Measurements from ENCODE around the gene QPCT.

Gene QPCT

DNA sequence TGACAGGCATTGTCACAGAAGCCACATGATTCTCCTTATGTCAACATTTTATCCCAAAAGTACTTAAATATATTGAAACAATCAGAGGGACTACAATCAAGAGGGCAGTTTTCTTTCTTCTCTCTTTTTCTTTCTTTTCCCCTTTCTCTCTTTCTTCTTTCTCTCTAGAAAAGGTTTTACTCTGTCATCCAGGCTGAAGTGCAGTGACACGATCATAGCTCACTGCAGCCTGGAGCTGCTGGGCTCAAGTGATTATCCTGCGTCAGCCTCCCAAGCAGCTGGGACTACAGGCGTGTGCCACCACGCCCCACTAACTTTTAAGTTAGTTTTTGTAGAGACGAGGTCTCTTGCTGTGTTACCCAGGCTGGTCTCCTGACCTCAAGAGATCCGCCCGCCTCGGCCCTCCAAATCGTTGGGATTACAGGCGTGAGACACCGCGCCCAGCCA, 18.8 kb upstream of the QPCT start:
- no peak for DNase-seq

DNA sequence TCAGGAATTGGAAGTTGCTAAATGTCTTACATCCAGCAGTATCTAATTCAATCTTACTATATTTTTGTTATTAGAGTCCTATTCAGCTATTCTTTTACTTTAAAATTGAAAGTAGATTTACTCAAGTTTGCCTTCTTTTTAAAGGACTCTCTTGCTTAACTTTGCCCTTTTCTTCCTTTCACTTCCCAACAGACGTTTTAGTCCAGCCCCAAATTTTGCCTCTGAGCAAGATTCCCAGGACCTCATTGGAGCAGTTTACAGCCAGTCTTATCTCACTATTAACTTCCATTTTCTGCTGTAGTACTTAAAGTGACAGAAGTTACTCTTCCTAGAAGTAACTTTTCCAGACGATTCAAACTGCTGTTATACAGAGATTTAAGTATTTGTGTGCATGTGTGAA, 18.1 kb upstream of the QPCT start:
- no peak for DNase-seq

DNA sequence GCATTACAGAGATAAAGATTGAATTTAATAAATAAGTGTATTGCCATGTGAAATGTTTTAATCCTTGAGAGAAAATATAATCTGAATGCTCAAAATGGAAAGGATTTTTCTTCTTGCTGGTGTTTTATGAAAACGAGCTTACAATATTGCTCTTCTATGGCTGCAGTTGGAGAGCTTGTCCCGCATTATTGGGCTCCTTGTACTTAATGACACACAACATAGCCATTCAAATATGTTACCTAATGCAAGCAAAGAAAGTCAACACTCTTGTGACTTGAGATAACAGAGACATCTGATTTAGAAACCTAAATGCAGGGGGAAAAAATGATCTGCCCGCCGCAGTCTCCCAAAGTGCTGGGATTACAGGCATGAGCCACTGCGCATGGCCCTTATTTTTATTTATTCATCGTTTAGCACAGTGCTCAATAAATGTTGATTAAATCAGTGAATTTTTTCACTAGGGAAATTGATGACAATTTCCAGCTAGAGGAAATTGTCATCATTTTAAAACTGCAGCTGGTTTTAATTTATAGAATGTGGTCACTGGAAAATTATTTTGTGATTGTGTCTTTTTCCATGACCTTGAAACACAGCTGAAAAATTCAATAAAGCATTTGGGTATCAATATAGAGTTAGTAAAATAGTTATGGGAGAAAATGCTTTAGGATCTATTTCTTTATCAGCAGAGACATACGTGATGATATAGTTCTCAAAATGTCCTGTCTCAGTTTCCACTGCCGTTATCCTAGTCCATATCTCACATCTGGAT, 17.4 kb upstream of the QPCT start:
- DNase-seq: no peak

DNA sequence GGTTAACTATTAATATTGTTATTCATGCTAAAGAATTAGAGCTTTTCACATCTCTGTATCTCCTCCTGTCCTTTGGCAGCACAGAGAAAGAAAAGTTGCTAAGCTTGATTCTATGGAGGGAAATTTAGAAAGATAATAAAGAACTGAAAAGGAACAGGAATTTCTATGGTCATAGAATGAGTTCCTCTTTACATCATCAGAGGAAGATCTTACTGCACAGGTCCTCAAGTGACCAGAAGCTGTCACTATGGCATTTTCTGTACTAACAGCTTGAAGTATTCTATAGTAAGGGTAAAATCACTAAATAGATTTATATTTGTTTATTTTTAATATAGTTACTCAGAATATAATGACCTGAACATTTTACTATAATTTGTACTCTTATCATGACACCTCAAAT, 13.7 kb upstream of the QPCT start:
- DNase-seq: no peak

DNA sequence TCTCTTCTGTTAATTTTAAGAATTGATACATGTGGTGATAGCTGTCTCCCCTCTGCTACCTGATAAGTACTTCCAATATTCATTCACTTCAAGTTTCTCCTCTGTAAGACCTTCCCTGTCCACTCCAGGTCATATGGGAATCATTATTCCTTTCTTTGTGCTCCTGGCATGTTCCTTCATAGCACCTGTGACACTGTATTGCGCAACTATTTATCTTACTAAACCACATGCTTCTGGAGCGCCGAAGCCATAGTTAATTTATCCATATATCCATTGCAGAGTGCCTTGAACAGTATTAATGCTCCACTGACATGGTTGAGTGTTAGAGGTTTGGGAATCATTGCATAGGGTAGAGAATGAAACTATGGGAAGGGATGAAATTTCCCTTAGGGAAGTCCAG, 11.9 kb upstream of the QPCT start:
- DNase-seq: no peak

DNA sequence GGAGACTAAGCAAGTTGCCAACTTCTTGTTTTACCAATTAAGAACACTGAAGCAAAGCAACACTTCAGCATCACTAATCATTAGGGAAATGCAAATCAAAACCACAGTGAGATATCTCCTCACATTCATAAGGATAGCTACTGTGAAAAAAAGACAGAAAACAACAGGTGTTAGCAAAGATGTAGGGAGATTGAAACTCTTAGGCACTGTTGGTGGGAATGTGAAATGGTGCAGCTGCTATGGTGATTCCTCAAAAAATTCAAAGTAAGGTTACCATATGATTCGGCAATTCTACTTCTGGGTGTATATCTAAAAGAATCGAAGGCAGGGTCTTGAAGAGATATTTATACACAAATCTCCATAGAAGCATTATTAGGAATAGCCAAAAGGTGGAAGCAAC, 11.2 kb upstream of the QPCT start:
- no peak for DNase-seq

DNA sequence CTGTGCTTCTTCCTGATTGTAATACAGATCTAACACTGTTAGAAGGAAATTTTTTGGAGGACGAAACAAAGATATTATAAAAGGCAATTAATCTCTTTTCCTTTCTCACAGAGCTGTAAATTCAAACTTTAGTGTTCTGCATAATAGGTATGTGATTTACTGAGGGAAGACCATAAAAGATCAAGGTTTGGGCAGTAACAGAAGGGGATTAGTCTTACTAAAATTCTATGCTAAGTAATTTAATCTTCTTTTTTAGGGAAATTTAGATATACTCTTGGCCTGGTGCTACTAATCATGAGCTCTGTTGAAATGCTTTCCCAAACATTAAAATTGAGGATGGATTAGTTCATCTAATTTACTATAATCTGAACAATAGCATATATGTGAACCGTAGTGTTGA, 8.8 kb upstream of the QPCT start:
- no peak for DNase-seq

DNA sequence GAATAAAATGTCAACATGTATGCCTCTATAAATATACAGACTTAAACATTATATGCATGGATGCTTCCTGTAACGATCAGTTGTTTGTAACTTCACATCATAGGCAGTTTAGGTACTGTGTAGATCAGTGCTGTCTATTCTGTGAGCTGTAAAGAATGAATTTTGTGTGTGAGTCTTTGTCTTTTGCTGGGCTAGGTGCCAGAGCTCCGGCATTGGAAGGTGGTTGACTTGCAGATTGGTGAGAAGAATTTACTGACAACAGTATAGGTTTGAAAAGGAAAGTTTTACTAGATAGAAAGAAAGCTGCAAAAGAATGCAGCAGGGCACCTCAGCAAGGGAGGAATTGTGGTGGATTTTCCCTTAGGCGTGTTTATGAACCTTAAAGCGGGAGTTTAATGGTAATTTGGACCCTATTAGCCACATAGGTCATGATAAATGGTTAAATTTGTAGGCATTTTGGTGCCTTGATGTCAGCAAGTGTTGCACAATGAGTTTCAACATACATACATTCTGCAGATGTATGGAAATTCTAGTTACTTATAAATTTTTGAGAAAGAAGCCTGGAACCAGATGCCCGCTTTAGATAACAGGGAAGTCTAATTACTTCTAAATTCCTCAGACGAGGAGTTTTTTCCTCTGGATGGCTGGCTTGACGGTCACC, 6.7 kb upstream of the QPCT start:
- DNase-seq: no peak

DNA sequence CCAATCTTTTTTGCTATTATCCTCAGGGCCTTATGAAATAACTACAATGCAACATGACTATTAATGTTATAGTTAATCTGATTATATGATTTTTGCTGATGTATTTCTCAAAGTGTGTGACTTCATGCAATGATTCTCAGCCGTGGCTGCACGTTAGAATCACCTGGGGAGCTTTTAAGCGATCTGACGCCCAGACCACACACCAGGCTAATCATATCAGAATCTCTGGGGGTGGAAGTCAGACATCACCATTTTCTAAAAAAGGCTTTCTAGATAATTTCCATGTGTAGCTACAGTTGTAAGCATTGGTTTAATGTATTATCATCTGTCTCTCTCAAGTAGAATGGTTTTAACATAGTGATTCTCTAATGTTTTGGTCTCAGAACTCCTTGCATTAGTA, 5.5 kb upstream of the QPCT start:
- no peak for DNase-seq

DNA sequence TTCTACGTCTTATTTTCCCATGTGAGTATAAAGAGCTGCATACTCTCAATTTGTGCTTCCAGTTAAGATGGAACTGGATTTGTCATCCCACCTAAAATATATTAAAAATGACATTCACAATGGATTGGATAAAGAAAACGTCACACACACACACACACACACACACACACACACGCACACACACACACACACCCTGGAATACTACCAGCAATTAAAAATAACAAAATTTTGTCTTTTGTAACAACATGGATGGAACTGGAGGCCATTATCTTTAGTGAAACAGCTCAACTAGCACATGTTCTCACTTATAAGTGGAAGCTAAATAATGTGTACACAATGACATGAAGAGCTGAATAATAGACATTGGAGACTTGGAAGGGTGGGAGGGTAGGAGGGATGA, 3.8 kb upstream of the QPCT start:
- no peak for DNase-seq

DNA sequence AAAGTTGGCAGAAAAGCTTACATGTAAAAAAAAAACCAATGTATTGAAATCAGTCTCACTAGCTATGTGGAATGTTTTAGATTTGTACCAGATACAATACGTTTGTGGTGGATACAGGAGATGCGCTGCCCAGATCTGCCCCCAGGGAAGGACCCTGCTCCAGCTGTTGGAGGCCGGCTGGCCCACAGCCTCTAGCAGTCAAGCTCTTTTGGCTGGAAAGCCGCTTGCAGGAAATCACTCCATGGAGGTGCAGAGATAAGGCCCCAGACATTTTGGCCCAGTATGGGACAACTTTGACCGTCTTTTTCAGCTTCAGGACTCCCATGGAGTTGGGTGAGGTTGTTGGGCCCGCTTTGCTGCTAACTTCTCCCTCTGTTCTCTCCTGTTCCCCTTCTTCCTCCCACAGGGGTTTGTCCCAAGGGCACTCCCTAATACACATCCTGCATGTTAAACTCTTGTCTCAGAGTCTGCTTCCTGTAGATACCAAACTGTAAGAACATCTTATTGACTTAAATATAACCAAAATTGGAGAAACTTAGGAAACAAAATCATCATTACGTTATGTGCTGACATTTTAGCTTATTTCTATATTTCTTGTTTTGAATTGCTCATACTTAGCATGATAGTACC, 1.7 kb upstream of the QPCT start:
- DNase-seq: no peak

DNA sequence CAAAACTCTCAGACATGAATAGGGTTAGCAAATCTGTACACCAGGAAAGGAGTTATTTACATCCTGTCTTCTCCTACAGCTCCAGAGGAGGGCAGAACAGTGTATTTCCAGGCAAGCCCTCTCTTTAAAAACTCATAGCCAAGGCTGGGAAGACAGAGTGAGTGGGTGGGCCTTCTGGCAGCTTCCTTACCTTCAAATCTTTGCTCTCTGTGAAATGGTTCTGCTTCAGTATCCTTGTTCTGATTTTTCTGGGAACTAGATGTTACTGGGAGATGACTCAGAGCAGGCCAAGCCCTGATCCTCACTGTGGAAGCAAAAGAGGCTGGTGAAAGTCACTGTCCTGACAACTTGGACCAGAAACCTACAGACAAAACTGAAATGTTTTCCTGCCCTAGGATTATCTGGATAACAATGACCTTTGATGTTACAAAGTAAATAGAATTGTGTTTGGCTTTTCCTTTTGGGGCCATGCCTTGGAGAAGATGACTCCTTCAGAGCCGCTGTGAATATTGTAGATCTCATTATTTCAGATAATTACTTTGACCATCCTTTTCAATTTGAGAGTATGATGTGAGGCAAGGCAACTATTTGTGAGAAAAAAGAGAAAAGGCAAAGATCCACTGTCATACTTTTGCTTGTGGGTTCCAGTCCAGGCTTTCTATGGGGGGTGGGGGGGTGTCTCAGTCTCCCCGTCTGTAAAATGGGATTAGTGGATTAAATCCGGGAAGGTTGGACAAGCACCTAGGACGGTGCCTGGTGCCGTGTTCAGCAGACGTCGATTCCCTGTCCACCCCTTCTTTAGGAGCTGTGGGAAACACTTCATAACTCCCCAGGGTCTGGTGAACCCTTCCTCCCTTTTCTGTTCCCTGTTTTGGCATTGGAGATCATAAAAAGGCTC, 644 bp upstream of the QPCT start:
- DNase-seq: no peak

DNA sequence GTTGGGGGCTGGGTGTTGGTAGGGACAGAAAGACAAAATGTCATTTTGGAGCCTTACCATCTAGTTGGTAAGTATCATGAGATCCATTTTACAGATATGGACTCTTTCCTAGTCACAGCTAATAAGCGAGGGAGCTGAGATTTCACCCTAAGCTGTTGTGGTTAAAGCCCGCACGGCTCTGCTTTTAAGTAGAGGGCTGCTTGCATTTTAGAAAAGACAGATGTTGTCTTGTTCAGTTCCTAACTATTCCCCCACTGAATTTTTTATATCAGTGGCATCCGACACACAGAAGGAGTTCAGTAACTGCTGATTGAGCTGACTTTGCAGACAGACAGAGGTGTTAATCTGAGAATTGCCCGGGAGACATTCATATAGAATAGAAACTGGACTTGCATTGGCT, 3.7 kb downstream of the QPCT start:
- DNase-seq: no peak

DNA sequence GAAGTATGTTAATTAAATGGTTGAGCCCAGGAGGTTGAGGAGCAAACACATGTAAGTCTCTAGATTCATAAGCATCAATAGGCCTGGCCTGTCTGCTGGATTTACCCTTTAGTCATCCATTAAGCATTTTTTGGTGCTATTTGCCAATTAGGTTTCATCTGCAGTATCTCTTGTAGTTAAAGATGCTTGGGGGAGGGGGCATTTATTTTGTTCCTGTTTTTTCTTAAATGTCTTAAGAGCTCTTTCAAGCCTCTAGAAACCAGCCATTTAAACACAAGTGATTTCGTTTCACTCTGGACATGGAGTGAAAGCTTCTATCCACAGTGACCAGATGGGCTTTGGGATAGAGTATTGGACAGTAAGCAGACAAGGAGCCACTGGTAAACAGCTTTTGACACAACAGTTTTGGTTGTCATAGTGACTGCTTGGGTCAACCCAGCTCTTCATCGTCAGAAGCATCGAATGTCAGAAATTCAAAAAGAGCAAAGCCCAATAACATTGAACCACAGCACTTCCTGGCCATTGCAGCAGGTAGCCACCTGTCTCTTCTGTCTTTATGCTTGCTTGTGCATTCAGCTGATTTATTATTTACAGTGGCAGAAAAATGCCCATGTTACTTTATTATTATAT, 4.9 kb downstream of the QPCT start:
- no peak for DNase-seq

DNA sequence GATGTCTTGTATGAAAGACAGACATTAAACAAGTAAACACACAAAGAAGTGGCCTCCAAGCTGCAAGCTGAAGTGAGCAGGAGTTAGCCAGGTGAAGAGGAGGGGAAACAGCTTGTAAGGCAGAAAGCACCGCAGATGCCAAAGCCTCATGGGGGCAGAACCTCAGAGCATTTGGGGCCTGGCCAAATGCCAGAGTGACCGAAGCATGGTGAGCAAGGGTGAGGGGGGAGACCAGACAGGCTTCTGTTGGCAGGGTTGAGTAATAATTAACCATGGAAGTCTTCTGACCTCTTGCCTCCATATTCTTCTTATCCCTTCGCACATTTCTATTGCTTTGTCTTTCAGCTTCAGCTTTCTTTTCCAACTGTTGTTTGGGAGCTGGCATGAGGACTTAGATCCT, 5.6 kb downstream of the QPCT start:
- DNase-seq: no peak

DNA sequence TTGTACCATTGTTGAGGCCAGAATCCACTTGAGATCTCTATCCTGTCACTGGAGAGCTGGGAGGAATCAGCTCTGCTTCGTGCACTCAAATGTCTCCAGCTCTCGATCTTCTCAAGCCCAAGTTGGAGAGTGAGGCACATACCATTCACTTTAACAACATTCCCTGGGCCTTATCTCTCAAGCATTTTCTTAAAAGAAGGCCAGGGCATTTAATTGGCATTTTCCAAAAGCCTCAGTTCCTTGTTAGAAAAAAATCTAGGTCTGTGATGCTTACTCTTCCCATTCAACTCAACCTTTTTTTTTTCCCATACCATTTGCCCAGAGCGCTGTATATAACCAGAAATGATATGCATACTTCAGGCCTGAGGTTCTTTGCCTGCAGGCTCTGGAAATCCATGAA, 10.1 kb downstream of the QPCT start:
- DNase-seq: no peak

DNA sequence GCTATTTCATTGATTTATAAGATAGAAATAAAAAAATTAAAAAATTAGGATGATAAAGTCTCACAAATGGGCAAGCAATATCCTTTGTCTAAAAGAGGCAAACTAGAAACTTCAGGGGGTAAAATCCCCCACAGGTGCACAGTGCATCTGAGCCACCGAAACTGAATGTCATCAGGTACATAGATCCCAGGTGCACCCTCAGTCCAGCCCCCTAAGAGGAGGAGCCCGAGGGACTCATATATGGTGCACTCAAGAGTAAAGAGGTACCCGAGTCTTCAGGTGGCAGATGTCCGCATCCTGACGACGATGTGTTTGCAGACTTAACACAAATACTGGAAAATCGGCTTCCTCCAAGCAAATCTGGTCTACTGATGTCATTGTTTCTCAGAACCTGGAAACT, 11.3 kb downstream of the QPCT start:
- DNase-seq: no peak

DNA sequence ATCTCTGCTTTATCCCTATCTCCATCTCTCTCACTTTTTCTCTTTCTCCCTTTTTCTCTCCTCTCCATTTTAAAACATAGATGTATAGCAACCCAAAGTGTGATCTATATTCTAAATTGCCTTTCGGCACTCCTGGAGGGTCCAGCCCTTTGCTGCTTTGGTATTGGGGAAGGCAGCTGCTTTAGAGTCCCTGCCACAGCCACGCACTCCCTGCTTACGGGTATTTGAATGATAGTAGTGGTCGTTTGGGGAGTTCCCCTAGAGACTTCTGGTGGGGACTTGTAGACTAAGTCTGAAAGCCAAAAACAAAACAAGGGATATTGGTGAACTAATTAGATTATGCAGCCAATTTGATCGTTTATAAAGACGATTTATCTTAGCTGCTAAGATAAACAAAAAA, 11.9 kb downstream of the QPCT start:
- no peak for DNase-seq

DNA sequence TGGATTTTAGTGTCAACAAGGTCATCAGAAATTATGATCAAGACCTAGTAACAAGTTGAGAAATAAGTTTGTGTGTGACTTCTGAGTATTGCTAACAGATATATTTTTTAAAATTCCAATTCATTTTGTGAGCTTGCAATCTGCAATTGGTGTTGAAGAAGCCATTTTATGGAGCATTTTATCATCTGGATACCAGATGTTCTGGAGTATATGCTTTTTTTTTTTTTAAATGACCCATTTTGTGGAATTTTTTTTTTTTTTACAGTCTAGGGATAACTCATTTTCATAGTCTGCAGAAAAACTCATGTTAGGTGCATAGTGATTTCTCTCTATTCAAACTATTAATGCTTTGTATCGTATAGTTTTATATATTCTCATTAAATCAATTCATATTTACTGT, 12.6 kb downstream of the QPCT start:
- no peak for DNase-seq

DNA sequence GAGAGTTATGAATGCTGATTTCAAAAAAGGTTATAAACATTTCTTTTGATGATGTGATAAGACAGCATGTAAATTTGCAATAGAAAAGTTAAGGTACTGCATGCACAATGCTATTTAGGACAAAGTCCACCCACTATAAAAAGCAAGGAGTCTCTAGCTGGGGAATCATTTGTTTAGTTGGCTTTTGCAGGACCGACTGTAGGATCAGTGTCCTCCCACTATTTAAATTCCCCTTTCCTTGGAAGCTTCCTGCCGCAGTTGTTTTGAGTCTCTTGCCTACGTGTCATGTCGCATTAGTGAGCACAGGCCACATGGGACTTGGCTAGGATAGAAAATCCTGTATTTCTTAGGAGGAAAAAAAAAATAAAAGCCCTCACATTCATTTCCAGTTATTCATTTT, 13.1 kb downstream of the QPCT start:
- DNase-seq: no peak

DNA sequence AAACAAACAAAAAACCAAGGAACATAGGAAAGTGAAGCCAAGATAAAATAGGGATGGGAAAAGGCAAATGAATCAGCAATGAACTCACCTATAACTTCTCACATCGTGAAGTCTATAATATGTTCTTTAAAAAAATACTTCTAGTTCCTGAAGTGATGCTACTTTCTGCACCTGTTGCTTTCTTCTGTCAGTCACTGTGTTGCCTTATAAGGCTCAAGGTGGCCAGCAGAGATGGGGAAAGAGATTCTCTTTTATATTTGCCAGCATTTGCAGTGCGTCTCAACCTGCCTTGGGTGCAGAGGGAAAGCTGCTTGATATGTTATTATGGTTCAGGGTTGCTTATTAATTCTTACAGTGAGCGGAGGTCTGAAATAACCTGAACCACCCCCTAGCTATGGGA, 14.0 kb downstream of the QPCT start:
- no peak for DNase-seq

DNA sequence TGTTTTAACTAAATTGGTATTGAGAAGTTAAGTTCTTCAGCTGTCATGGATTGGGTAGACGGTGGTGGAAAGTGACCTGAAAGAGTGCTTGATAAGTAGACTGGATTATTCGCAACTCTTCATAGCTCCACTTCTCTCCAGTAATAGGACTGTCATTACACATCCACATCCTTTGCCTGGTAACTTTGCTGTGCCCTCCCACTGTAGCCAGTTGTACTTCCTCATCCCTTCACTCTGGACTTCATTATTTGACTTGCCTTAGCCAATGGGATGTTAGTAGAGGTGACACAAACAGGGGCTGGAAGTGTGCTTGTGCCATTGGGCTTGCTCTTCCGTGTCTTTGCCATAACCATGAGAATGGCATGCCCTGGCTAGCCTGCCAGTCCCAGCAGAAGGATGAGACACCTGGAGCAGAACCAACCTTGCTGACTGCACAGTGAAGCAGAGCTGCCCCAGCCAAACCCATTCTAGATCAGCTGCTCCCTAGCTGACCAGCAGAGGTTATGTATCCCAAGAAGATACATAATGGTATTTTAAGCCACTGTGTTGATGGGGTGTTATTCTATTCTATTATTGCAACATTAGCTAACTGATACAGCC, 16.9 kb downstream of the QPCT start:
- DNase-seq: no peak
